ENCODE data around the gene SLC16A1.
"Not testable (repeated sequence)": the region's sequence is repeated elsewhere in the genome, so short reads cannot be mapped to it uniquely, and the experiment has no call there.

SLC16A1 gene

DNA sequence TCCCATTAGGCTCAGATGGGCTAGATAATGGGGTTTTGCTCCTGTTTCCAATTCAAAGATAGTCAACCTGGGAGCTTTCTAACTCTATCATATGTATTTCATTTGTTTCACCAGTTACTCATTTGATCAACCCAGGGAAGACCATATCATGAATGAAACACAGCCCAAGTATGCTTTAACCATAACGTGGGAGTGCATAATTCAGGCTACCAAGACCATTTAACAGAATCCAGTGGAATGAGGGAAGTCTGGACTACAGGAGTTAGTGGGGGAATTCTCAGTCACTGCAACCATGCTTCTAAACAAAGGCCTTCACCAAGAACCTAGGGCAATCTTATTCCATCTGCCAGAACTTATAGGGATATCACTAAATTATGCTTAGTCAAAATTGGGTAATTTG lies 15.0 kb upstream of the SLC16A1 start:
- DNase-seq (ENCODE audit: low read depth), result no peak

DNA sequence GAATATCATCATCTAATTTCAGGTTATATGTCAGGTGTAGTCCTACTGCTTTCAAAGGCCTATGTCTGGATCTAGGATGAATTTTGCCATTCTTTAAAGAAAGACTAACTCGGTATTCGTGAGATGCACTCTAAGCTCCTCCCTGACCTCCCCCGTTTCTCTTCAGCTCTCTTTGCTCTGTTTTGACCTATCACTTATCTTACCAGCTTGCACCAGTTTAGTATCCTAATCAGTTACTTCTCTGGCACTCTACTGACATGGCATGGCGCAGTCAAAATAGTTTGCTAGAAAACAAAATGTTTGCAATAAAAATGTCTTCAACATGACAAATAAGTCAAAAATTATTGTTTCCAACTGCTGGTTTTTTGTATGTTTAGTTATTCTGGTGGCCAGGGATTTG lies 8.4 kb upstream of the SLC16A1 start:
- no peak for DNase-seq (ENCODE audit: low read depth)

DNA sequence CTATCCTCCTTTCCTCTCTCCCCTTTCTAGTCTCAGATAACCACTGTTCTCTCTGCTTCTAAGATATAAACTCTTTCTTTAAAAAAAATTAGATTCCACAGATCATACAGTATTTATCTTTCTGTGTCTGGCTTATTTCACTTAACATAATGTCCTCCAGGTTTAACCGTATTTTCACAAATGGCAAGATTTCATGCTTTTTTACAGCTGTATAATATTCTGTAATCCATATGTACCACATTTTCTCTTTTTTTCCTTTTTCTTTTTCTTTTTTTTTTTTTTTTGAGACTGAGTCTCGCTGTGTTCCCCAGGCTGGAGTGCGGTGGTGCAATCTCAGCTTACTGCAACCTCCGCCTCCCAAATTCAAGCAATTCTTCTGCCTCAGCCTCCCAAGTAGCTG lies 5.1 kb upstream of the SLC16A1 start:
- DNase-seq (ENCODE audit: low read depth), result no peak

DNA sequence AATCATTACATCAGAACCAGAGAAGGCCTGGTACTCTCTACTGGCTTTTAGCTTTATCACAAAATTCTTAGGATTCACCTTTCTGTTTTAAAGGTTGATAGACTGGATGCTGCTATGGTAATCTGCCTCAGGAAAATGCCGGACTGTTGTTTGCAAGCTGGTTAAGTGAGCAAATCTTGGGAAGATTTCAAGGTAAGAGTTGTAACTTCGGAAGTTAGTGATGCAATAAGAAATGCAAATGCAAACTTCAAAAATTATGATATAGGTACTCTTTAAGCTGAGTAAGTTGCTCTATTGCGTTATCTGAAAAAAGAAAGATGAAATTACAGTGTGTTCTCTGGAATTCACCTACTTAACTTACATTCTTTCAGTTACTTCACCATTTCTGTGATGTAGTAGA lies 4.4 kb upstream of the SLC16A1 start:
- DNase-seq (ENCODE audit: low read depth), result no peak

DNA sequence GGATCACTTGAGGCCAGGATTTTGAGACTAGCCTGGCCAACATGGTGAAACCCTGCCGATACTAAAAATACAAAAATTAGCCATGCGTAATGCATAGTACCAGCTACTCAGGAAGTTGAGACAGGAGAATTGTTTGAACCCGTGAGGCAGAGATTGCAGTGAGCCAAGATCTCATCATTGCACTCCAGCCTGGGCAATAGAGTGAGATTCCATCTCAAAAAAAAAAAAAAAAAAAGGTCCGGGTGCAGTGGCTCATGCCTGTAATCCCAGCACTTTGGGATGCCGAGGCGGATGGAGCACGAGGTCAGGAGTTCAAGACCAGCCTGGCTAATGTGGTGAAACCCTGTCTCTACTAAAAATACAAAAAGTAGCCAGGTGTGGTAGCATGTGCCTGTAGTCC lies 2.2 kb upstream of the SLC16A1 start:
- not testable (repeated sequence) for DNase-seq (ENCODE audit: low read depth)

DNA sequence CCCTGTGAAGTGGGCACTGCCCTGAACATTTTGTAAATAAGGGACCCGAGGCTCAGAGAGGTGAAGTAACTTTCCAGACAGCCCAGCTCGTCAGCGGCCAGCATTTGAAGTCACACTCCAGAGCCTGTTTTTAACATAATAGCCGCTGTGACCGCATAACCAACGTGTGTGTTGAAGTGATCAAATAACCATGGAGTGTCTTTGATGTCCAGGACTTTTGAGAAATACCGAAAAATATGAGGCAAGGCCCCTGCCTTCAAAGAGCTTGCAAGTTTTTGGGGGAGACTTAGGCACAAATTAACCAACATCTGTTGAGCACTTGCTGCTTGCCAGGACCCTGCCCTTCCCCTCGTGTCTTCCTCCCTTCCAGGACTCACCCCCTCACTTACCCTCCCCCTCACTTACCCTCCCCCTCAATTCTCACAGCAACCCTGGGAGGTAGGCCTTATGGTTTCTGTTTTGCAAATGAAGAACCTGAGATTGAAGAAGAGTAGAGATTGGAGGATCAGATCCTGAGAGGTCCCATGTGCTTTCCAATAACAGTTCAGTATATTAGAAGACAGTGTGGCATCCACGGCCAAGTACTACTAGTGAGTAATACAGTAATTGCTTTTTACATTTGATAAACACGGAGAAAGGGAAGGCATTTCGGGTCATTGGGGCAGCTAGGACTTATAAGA lies 1.3 kb upstream of the SLC16A1 start:
- no peak for DNase-seq (ENCODE audit: low read depth)

DNA sequence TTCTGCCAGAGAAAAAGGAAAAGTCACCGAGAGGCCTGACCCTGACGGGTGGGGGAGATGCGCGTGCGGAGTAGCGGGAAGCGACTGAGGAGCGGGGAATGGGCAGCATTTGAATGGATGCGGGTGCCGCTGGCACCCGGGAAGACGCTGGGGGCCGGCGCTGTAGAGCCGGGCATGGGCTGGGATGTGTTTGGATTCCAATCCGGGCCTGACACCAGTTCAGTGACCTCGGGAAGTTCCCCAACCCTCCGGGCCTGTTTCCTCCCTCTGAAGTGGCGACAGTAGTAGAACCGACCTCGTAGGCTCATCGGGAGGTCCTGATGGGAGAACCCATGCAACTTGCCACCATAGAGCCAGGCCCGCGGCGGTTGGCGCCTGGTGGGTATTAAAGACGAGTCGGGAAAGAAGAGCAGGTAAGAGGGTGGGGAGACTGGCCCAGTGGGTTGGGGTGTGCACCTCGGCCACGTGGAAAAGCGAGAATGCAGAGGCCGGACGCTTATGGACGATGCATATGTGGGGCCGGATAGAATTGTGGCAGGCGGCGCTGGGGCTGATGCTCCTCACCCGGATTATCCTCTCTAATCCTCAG lies 642 bp upstream of the SLC16A1 start:
- DNase-seq (ENCODE audit: low read depth), result no peak

DNA sequence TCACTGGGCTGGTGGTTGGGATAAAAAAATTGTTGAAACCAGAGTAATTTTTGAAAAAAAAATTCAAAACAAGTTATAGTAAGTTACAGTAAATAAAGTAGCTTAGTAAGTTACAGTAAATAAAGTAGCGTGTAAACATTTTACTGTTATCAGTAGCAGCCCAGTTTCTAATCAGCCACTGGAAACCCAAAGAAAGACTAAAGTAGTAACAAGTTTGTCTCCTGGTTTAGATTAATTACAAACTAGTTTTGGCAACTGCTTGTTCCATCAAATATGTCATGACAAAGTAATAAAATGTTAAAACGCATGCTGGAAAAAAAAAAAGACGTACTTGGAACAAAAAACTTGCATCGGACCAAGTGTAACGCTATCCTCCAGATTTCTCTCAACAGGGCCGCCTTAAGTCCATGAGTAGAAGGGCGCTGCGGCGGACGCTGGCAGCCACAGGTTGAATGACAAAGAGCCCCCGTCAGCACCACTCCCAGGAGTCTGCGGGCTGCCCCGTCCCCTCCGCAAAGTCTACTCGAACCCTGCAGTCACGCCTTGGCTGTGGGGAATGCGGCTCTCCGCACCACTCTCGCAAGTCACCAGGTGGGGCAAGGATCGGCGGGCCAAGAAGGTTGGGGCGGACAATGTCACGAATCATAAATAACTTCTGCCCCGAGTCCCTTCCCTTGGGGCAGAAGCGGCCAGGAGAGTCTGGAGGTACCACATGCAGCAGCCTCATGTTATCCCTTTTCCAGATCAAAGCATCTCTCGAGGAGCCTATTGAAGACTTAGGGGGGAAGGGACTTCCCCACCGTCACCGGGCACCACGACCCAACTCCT lies 837 bp downstream of the SLC16A1 start:
- peak; percentile 9 for DNase-seq (ENCODE audit: low read depth)

DNA sequence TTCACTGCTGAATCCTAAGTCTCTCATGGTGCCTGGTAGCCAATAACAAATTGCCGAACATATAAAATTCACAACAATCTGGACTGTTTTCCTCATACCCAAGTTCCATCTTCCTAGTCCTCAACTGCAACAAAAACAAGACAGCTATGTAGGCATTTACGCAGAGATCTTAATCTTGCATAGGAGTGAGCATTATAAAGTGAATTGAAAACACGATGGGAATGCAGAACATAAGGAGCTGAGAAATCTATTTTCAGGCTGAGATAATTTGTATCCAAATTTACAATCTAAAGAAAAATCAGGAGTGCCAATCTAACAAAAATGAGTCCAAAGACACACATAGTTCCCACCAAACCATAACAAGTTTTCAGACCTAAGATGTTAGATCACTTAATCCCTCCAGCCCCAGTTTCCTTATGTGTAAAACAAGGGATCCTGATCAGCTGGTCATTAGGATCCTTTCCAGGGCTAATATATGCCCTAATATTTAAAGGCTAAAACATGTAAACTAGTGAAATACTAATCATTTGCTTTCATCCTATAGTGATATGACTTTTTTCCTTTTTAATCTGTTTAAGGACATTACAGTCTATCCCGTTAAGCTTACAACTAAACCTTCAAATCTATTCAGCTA lies 1.9 kb downstream of the SLC16A1 start:
- no peak for DNase-seq (ENCODE audit: low read depth)

DNA sequence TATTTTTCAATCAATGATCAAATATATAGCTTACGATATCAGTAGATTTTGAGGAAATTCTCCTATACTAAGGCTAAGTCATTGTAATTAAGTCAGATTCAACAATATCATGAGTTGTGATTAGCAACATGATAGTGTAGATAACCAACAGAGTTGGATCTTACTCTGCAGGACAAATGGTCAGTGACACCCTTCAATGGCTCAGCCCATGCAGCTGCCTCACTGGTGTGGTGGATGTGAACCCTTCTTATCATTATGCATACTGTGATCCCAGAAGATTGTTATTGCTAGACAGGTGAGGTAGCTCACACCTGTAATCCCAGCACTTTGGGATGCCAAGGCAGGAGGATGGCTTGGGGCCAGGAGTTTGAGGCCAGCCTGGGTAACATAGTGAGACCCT lies 5.6 kb downstream of the SLC16A1 start:
- DNase-seq (ENCODE audit: low read depth), result no peak

DNA sequence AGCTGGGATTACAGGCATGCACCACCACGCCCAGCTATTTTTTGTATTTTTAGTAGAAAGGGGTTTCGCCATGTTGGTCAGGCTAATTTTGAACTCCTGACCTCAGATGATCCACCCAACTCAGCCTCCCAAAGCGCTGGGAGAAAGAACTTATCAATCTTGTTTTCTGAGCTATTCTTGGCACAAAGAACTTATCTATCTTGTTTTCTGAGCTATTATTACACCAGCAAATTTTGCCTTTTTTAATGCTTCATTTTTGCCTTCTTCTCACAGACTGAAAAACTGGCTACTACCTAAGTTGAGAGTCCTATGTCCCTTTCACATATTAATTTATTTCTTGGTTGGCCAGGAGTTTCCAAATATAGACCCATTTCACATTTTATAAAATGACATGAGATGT lies 9.3 kb downstream of the SLC16A1 start:
- DNase-seq (ENCODE audit: low read depth), result no peak

DNA sequence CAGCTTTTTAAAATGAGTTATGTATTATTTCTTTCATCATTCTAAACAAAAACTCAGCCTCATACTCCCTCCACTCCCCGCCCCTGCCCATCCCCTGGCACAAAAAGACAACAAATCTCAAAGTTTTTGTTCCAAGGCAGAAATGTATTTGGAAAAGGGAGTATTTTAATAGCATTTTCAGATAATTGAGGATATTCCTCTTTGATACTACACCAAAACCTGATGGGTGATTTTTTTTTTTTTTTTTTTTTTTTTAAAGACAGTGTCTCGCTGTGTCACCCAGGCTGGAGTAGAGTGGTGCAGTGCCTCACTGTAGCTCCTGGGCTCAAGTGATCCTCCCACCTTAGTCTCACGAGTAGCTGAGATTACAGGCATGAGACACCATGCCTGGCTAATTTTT lies 16.2 kb downstream of the SLC16A1 start:
- no peak for DNase-seq (ENCODE audit: low read depth)

DNA sequence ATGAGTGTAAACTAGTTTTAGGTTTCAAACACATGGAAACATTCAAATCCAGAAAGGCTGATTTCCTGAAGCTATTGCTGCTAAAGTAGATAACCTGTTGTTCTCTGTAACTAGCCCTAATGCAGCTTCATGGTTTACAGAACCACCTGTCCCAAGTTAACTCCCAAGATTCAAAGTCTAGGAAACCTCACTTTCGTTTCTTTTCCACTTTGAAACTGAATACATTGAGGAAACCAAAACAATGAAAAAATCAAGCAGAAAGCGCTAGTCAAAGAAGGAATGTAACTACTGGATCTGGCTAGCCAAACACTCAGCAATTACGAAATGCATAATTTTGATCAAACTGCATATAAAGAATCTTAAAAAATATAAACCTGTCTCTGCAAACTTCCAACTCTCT lies 17.8 kb downstream of the SLC16A1 start:
- DNase-seq (ENCODE audit: low read depth), result no peak

DNA sequence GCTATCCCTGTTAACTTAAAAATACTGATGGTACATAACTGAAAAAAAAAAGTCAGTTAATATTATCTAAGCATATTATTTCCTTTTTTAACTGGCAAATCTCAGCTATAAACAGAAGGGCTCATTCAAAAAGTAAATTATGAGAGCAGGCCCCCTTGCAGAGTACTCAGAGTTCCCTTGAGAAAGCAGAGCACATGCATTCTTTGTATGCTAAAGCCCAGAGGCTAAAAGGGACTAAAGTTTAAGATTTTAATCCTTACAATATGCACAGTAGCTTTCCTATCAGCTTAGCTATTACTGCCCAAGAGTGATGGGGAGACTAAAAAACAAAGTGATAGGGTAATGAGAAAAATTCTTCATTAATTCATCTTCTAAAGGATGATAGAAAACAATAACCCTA lies 18.5 kb downstream of the SLC16A1 start:
- DNase-seq (ENCODE audit: low read depth), result no peak

DNA sequence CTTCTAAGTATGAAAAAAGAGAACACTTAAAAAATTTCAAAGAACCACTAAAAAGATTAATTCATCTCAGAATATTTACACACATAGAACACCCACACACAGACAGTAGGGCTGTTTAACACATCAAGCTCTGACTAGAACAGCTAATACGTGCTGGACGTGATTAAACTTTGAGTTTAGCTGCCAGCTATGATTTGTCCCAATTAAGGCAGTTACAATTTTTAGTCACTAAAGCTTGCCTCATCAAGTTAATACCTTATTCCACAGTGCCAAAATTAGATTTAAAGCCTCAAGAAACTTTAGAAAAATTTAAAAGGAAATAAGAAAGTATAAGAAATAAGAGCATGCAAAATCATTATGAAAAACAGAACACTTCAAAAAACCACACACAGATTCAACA lies 18.9 kb downstream of the SLC16A1 start:
- no peak for DNase-seq (ENCODE audit: low read depth)

DNA sequence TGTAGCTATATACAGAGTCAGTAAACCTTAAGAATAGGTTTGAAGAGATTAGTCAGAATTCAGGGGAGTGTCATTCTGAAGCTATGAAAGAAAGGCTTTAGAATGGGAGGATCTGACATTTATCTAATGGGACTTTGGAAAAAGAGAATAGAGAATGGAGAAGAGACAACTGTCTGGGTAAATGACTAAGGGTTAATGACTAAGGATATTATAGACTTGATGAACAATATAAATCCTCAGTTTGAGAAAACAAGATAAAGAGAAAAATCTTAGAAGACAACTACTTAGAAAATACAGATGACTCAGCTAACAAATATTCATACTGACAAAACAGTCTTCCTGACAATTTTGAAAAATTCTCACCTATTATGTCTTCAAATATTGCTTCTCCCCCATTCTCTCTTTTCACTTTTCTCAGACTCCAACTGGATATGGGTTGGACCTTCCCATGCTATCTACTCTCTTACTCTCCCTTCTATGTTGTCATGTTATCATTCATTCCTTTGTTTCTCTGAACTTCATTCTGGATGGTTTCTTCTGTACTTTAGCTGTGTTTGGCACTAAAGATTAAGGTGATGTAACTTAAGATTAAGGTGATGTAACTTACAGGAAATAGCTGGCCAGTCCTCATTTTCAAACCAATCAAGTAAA lies 20.4 kb downstream of the SLC16A1 start:
- no peak for DNase-seq (ENCODE audit: low read depth)

DNA sequence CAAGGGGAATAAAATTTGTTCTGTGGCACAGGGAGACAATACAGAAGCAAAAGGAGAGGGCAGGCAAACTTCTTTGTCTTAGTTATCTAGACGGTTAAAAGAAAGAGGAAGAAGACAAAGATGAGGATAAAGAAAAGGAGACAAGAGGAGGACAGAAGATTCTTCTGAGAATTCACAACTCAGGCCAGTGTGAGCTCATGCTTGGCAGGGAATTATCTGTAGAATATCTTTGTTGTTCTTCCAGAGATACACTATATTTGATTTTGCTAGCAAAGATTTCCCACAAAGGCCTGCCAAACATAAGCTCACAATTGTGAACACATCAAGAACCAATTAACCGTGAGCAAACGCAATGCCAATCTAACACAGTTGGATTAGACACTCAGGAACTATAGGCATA lies 21.4 kb downstream of the SLC16A1 start:
- DNase-seq (ENCODE audit: low read depth), result no peak

DNA sequence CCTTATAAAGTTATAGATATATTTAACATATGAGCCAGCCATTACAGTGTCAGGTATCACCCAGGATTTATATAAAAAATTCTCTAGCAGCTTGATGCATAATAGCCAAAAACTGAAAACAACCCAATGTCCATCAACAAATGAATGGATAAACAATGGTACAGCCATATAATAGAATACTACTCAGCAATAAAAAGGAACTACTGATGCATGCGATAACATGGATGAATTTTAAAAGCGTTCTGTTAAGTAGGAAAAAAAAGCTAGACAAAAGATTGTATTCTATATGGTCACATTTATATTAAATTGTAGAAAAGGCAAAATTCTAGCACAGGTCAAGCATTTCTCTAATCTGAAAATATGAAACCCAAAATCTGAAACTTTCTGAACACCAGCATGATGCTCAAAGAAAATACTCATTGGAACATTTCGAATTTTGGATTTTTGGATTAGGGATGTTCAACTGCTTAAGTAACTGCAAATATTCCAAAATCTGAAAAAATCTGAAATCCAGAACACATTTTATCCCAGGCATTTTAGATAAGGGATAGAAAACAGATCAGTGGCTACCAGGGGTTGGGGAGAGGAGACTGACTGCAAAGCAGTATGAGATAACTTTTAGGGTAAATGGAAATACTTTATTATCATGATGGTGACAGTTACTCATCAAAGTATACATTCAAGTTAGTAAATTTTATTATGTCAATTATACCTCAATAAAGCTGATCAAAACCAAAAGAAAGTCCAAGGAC lies 22.0 kb downstream of the SLC16A1 start:
- no peak for DNase-seq (ENCODE audit: low read depth)

DNA sequence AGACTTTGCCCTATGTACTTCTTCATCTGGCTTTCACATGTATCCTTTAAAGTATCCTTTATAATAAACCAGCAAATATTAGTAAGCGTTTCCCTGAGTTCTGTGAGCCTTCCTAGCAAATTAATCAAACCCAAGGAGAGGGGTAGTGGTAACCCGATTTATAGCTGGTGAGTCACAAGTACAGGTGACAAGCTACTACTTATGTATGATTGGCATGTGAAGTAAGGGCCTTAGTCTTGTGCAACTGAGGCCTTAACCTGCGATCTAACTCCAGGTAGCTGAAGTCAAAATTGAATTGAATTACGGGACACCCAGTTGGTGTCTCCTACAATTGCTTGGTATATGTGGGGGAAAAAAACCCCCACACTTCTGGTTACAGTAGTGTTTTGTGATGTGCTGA lies 26.0 kb downstream of the SLC16A1 start:
- DNase-seq (ENCODE audit: low read depth), result no peak

DNA sequence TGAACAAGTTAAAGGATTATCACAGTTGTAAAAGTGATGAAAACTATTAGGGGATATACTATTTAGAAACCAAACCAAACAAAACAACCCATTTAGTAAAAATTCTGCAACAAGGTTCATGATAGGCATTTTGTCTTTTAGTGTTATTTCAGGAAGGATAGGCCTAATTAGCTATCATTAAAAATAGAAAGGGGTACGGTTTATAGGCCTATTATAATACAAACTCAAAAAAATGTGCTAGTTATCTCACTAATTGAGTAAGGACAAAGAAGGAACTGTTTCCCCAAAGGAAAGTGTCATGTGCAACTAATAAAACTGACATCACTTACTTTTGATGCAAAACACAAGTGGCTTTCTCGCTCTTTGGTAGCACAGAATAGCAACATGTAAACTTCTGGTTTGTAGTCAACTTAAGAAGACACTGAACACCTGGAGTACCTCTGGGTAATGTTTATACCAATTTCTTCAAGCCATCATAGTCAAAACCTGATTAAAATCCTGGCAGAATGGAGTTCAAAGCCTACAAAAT lies 28.5 kb downstream of the SLC16A1 start:
- DNase-seq (ENCODE audit: low read depth), result no peak

DNA sequence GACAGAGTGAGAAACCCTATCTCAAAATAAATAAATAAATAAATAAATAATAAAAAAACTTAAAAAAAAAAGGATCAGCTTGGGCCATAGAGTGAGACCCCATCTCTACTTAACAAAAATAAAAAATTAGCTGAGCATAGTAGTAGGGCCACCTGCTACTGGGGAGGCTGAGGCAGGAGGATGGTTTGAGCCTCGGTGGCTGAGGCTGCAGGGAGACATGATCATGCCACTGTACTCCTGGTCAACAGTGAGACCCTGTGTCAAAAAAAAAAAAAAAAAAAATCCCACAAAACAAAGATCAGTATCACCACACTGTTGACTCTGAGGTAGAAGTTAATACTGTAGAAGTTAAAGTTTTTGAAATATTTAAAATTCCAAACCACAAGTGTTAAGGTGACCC lies 29.1 kb downstream of the SLC16A1 start:
- no peak for DNase-seq (ENCODE audit: low read depth)

All from activated T-helper 1 cell treated with Interleukin-2 at 50 U/mL for 16 hours (primary cell).